IMR-90 (cell line): ENCODE results near the gene TNRC6B.

ENCODE experiments used
- CEBPB ChIP-seq: IDR thresholded peaks from 2 replicates; pipeline ENCODE4 v1.6.1; 2012; ENCODE audit warnings: low read depth, low read length, improper control_type of control experiment
- TF ChIP-seq, protein P1 (sequence below): conservative IDR thresholded peaks from 2 replicates; pipeline ENCODE4 v1.5.1; 2012; ENCODE audit warnings: mild to moderate bottlenecking, low read depth, low read length, improper control_type of control experiment
- TF ChIP-seq, protein P2 (sequence below): fragments of 150-350 bp; IDR thresholded peaks from 2 replicates; pipeline ENCODE4 v1.6.1; 2017; ENCODE audit warnings: mild to moderate bottlenecking, antibody characterized with exemption, low read length, low read depth

DNA sequence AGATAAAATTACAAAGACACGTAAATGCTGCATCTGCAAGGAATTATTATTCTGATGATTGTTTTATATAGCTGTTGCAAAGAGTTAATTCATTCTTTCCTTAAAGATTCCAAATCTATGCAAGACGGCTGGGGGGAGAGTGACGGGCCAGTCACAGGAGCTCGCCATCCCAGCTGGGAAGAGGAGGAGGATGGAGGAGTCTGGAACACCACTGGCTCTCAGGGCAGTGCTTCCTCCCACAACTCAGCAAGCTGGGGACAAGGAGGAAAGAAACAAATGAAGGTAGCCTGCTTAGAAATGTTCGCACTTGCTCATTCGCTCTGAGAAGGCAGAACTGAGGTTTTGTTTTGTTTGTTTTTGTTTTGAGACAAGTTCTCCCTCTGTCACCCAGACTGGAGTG lies 95.6 kb downstream of the TNRC6B start:
- TF ChIP-seq, protein P1, sequence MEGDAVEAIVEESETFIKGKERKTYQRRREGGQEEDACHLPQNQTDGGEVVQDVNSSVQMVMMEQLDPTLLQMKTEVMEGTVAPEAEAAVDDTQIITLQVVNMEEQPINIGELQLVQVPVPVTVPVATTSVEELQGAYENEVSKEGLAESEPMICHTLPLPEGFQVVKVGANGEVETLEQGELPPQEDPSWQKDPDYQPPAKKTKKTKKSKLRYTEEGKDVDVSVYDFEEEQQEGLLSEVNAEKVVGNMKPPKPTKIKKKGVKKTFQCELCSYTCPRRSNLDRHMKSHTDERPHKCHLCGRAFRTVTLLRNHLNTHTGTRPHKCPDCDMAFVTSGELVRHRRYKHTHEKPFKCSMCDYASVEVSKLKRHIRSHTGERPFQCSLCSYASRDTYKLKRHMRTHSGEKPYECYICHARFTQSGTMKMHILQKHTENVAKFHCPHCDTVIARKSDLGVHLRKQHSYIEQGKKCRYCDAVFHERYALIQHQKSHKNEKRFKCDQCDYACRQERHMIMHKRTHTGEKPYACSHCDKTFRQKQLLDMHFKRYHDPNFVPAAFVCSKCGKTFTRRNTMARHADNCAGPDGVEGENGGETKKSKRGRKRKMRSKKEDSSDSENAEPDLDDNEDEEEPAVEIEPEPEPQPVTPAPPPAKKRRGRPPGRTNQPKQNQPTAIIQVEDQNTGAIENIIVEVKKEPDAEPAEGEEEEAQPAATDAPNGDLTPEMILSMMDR = no peak
- TF ChIP-seq, protein P2, sequence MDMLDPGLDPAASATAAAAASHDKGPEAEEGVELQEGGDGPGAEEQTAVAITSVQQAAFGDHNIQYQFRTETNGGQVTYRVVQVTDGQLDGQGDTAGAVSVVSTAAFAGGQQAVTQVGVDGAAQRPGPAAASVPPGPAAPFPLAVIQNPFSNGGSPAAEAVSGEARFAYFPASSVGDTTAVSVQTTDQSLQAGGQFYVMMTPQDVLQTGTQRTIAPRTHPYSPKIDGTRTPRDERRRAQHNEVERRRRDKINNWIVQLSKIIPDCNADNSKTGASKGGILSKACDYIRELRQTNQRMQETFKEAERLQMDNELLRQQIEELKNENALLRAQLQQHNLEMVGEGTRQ = no peak
- no peak for TF ChIP-seq CEBPB
